HG03108 (cell line): ENCODE measurements around the gene ZNF141.
A peak's percentile ranks its signal among the peaks of the same experiment; 100 is the strongest.
"Not testable (repeated sequence)": the region's sequence is repeated elsewhere in the genome, so short reads cannot be mapped to it uniquely, and the experiment has no call there.

Experiments
- ATAC-seq: cut with Tn5 transposase; IDR thresholded peaks from one replicate; pipeline ENCODE4 v1.9.1; 2021; ENCODE audit warnings: moderate library complexity; ENCODE audit not compliant: unreplicated experiment

ZNF141 gene

DNA sequence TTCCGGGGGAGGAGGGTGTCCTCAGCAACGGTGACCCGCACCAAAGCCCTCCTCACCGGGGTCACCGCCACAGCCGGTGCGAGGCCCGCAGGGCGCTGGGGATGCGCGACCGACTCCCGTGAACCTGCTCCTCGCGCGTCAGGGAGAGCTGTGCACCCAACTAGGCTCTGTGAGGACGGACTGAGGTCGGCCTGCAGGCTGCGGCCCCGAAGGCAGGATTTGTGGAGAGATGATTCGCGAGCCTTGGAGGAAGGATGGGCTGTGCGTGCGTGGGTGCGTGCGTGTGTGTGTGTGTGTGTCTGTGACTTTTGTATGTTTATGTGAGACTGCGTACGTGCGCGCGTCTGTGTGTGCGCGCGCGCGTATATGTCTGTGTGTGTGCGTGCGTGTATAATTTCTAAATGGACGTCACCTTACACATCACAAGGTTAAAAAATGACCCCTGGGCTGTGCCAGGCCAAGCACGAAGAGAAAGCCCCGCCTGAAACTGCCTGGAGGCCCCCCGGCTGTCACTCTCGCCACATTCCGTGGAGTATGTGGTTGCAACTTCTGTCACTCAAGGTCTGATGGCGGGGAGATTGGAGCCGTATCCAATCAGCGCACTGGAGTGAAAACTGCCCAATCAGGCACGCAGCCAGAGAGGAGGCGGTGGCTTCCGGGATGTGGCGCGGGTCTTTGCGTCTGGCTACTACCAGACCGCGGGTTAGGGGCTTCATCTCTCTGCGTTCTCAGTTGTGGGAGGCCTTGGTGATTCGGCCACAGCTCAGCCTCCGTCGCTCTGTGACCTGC lies at the start of gene ZNF141:
ZNF141 (plus strand) TSS at position 672 of the 789 bp plus-strand sequence. CDS start 170 bp downstream, outside the sequence.
- peak; percentile 95 for ATAC-seq

DNA sequence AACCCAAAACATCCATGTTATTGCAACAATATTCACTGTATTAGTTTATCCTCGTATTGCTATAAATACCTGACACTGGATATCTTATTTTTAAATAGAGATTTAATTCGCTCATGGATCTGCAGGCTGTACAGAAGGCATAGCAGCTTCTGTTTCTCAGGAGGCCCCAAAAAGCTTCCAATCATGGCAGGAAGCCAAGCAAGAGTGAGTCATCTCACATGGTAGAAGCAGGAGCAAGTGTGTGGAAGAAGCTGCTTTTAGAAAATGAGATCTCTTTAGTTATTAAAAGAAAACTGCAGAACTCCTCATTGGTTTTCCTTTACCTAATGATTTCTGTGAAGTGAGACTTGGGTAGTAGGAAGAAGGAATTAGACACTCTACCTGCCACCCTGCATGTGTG lies 48.7 kb upstream of the ZNF141 start:
- no peak for ATAC-seq

DNA sequence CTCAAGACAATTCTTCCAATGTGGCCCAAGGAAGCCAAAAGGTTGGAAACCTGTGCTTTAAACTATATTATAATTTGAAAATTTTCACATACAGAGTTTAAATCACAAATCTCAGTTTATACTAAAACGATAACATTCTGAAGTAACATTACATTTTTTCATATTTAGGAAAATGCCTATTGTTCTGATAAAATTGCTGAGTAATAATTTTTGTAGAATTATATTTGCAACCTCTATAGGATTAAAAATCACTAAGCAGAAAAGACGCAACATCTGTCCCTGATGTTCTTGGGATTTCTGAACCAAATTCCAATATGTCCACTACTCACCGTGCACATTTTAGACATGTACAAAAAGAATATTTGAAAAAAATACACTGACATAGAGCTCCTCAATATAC lies 42.9 kb upstream of the ZNF141 start:
- no peak for ATAC-seq

DNA sequence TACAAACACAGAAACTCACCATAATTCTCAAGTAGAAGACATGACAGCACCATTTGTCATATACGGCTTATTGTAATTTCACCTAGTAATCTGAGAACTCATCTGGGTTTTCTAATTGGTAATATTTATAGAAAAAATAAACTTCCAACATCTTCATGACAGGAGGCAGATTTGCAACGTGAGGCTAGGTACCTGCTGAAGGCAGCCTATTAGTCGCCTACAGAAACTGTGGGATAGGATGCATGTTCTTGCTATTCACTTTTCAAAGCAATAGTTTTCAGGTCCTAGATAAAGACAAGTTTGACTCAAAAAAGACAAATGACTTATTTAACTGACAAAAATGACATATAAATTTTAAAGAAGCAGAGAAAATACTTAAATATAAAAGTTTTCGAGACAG lies 35.2 kb upstream of the ZNF141 start:
- no peak for ATAC-seq

DNA sequence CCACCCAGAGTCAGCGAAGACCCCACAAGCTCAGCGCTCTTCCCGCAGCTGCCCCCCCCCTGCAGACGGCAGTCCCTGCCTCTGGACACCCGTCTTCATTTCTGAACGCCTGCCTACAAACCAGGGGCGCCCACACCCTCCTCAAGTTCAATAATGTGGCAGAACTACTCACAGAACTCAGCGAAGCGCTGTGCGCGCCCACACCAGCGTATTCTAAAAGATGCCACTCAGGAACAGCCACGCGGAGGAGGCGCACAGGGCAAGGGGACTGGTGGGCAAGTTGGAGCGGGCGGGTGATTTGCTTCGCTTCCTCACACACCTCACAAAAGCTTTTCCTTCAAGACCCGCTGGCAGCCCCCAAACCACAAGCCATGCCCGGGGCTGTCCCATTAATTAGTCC lies 33.1 kb upstream of the ZNF141 start:
- ATAC-seq = not testable (repeated sequence)

DNA sequence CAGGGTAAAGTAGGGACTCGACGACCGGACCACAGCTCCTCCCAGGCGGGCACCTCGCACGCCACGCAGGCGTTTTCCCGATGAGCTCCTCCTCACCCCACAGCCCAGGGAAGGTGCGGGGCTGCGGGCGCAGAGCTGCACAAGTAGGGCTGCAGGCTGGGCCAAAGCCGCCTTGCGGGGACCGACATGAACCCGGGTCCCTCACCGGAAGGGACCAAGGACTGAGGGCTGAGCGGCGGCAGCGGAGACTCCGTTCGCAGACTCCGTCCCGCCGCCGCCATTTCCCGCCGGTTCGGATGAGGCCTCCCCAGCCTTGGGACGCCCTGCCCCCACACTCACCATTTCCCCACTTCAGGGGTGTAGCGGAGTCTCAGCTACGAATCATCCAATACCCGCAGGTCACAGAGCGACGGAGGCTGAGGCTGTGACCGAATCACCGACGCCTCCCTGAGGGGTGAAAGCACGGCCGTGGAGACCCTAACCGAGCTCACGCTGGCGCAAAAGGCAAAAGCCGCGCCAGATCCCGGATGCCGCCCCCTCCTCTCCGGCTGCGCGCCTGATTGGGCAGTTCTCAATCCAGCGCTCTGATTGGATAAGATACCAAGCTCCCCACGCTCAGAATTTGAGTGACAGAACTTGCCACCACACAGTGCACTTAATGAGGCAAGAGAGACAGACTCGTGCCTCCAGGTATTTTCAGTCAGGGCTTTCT lies 32.5 kb upstream of the ZNF141 start, which contains the start of gene ZNF732:
ZNF732 (minus strand) TSS at position 506 of the 712 bp plus-strand sequence; CDS start at position 342, 164 bp downstream.
- no peak for ATAC-seq

DNA sequence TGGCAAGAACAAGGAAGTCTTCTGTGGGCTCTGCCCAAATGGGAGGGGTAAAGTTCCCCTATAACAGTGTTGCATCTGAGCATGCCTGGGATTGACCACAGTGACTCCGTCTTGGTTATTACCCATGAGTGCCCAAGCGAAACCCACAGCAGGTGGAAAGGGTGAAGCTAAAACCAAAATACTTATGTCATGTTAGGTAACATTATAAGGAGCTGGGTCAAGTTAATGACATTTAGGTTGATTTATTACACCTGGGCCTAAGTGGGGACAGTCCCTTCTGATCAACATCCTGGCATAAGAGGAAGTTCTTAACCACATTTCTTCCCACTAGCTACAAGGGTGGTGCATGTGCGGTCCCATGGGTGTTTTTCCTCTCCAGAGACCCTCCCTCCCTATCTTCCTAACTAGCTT lies 31.1 kb upstream of the ZNF141 start:
- peak; percentile 76 for ATAC-seq

DNA sequence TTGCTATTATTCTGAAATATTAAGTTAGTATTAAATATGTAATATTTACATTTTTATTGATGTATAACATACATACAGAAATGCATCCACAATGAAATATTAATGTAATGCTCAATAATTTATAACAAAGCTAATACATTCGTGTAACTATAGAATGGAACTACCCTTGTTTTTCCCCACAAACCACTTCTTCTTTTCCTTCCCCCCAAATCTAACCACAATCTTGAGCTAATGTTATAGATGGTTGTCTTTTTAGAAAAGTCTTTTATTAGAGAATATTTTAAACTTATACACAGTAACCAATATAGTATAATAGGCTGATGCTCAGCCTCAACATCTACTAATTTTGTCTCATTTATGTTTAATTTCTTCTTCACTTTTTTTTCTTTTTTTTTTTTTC lies 27.8 kb upstream of the ZNF141 start:
- no peak for ATAC-seq

DNA sequence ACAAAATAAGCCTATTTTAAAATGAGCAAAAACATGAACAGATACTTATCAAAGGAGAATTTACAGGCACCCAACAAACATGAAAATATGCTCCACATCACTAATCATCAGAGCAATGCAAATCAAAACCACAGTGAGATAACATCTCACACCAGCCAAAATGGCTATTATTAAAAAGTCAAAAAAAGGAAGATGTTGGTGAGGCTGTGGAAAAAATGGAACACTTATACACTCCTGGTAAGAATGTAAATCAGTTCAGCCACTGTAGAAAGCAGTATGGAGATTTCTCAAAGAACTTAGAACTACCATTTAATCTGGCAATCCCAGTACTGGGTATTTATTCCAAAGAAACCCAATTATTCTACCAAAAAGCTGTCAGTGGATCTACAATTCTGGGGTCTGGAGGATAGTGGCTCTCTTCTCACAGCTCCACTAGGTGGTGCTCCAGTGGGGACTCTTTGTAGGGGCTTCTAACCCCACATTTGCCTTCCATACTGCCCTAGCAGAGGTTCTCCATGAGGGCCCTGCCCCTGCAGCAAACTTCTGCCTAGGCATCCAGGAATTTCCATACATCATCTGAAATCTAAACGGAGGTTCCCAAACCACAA lies 23.2 kb upstream of the ZNF141 start:
- ATAC-seq = no peak

DNA sequence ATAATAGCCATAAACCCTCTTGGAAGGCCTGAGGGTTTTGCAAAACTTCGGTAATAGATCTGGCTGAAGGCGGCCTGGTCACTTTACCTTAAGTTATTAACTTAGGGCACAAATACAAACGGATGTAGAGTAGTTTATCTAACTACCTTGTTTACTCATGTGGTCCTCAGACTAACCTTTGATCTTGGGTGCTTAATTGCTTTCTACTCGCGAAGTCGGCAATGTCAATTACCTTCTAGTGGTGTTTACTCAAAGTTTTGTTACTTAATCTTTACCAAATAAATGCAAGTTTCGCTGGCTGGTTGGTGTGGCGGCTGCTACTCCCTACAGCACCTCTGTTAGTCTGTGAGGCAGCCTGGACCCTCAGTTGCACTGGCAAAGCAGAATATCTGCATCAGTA lies 8.9 kb upstream of the ZNF141 start:
- ATAC-seq = no peak

DNA sequence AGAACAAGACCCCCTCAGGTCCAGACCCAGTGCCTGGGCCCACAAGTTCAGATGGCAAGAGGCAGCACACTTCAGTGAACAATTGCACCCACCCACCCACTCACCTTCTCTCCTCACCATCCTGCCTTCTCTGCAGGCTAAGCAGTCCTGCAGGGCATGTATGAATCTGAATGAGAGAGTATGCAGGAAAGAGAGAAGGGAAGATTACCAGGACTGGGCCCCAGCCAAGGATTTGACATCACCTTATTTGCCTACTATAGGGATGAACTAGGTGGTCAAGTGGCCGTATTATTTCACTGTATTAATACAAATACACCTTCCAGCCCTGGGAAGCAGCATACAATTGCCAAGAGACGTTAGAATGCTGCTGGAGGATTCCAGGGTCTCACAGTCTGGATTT lies 2.1 kb upstream of the ZNF141 start:
- no peak for ATAC-seq

DNA sequence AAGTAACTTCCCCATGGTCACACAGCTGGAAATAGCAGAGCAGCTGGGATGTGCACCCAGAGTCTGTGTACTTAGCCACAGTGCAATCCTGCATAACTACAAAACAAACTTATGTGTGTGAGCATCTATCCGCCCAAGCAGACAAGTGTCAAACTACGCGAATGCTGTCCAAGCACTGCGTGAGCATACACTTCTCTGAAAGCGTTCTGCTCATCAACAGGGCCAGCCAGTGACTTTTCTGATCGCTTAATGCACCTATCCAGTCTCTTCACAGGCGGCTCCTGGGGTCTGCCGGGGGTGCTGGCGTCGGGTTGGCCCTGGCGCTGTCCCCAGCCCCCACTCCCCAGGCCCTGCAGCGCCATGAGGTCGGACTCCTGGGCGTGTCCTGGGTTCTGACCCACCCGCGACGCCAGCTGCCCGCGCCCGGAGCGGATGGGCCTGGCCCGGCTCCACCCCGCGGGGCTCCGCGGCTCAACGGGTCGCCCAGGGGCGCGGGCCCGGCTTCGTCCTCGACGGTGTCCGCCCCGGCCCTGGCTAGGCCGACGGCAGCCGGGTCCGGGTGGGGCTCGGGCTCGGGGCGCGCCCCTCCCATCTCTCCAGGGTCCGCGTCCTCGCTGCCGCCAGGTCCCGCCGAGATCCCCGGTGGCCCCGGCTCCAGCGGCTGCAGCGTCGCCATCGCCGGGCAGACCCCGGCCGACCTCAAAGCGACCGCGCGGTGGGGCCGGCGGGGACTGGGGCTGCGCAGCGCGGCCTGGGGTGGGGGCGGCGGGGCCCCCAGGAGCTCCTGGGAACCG lies 1.3 kb upstream of the ZNF141 start:
- ATAC-seq = no peak

DNA sequence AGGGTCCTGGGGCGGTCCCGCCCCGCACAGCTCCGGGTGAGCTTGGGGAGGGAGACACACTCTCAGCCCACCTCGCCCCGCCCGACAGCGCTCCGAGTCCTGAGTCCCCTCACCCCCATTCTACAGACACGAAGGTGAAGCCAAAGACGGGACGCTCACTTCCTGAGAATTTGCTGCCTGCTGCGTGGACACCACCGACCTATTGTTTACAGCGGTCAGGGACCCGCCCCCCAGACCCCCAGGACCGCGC lies 796 bp upstream of the ZNF141 start:
- ATAC-seq = peak; percentile 3

DNA sequence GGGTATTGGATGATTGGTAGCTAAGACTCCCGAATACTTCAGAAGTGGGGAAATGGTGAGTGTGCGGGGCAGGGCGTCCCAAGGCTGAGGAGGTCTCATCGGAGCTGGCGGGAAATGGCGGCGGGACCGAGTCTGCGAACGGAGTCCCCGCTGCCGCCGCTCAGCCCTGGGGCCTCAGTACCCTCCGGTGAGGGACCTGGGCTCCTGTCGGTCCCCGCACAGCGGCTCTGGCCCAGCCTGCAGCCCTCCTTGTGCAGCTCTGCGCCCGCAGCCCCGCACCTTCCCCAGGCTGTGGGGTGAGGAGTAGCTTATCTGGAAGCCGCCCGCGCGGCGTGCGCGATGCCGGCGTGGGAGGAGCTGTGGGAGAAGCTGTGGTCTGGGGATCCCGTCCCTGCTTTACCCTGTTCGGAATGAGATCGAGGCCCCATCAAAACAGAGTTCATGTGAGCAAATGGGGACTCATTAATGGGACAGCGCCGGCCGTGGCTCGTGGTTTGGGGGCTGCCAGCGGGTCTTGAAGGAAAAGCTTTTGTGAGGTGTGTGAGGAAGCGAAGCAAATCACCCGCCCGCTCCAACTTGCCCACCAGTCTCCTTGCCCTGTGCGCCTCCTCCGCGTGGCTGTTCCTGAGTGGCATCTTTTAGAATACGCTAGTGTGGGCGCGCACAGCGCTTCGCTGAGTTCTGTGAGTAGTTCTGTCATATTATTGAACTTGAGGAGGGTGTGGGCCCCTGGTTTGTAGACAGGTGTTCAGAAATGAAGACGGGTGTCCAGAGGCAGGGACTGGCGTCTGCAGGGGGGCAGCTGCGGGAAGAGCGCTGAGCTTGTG lies 531 bp downstream of the ZNF141 start:
- peak; percentile 15 for ATAC-seq

DNA sequence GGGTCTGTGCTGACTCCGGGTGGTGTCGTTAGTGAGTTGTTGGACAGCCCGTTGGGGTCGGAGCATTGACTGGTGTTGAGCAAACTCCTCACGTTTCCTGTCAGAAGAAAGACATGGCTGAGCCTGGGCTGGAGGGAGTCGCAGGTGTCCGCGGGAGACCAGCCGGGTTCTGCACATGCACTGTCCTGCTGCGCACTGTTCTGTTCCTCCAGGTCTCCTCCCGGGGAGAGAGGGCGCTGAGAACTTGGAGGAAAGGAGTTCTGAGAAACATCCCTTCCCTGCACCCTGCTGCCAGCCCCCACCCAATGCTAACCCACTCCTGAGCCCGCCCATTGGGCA lies 1.1 kb downstream of the ZNF141 start:
- ATAC-seq = no peak

DNA sequence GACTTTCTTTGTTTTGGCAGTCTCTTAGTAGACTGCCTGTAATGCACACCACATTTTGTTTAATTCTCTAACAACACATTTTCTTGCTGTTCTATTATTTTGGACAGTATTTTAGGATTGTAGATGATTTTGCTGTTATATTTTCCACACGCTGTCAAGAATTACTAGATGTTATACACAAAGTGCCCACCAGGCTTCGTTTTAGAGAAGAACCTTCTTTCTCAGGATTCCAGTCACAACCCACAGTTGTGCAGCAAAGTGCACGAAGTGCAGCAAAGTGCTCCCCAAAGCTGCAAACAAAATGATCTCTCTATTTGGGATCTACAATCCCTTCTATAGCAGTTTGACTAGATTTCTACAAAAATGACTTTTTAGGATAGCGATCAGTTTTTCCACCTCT lies 2.4 kb downstream of the ZNF141 start:
- no peak for ATAC-seq

DNA sequence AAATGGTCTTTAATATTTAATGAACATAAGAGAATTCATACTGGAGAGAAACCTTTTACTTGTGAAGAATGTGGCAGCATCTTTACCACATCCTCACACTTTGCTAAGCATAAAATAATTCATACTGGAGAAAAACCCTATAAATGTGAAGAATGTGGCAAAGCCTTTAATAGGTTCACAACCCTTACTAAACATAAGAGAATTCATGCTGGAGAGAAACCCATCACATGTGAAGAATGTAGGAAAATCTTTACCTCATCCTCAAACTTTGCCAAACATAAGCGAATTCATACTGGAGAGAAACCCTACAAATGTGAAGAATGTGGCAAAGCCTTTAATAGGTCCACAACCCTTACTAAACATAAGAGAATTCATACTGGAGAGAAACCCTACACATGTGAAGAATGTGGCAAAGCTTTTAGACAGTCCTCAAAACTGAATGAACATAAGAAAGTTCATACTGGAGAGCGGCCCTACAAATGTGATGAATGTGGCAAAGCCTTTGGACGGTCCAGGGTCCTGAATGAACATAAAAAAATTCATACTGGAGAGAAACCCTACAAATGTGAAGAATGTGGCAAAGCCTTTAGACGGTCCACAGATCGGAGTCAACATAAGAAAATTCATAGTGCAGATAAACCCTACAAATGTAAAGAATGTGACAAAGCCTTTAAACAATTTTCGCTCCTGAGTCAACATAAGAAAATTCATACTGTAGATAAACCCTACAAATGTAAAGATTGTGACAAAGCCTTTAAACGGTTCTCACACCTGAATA lies 35.6 kb downstream of the ZNF141 start:
- ATAC-seq = no peak

DNA sequence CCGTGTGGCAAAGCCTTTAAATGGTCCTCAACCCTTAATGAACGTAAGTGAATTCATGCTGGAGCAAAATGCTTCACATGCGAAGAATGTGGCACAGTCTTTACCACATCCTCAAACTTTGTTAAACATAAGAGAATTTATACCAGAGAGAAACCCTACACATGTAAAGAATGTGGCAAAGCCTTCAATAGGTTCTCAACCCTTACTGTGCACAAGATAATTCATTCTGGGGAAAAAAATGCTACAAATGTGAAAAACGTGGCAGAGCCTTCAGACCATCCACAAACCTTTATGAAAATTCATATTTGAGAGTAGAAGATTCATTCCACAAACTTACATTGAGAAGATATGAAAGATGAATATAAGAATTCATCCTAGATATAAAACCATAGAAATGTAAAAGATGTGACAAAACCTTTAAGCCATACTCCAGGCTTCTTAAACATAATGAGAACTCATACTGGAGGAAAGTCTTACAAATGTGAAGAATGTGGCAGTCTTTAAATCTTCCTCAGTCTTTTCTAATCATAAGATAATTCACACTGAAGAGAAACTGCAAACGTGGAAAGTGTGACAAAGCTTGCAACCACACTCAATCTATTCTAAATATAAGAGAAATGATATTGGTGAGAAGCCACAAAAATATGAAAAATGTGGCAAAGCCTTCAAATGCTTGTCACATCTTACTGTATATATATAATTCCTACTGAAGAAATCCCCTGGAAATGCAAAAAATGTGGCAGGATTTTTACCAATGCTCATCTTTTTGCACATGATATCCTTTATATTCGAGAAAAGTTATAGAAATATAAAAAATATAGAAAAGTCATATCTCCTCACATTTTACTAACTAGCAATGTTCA lies 36.9 kb downstream of the ZNF141 start:
- ATAC-seq = no peak
